ENCODE measurements around the gene MYO19.
"Not testable (repeated sequence)": the region's sequence is repeated elsewhere in the genome, so short reads cannot be mapped to it uniquely, and the experiment has no call there.

MYO19 gene

GRCh38 chr17:36512641-36513040, 22.0 kb downstream of the MYO19 start:
- no peak overlapping the region for H3K4me2 ChIP-seq
- H3K36me3 ChIP-seq: peaks cover 99% of the 10 kb centered on the region
- TF ChIP-seq Cebpa-rat (IDR thresholded peaks at IDR 0.05): no peak

GRCh38 chr17:36511216-36511615, 23.5 kb downstream of the MYO19 start:
- H3K36me3 ChIP-seq: peaks cover 100% of the 10 kb centered on the region
- no peak overlapping the region for H3K9ac ChIP-seq
- H4K20me1 ChIP-seq: peaks cover 13% of the 10 kb centered on the region; the same call in 1 of the 2 replicates
- H3K4me3 ChIP-seq: no peak overlapping the region
- no peak for TF ChIP-seq Cebpa-rat (IDR thresholded peaks at IDR 0.05)
- H3K4me2 ChIP-seq: no peak overlapping the region
- H3K9me3 ChIP-seq: no peaks in the 10 kb centered on the region
- H3K27ac ChIP-seq: no peak overlapping the region
- no peaks in the 10 kb centered on the region for H3K27me3 ChIP-seq
- no peaks in the 10 kb centered on the region for H3K4me1 ChIP-seq

More at GRCh38 chr17:36512641-36513040, 22.0 kb downstream of the MYO19 start:
- no peaks in the 10 kb centered on the region for H3K27me3 ChIP-seq
- peaks cover 10% of the 10 kb centered on the region; the same call in 1 of the 2 replicates for H4K20me1 ChIP-seq
- no peak overlapping the region for H3K27ac ChIP-seq
- no peak overlapping the region for H3K9ac ChIP-seq
- H3K4me1 ChIP-seq: no peaks in the 10 kb centered on the region
- H3K9me3 ChIP-seq: no peaks in the 10 kb centered on the region
- no peak overlapping the region for H3K4me3 ChIP-seq

GRCh38 chr17:36510636-36511035, 24.0 kb downstream of the MYO19 start:
- H4K20me1 ChIP-seq: peaks cover 8% of the 10 kb centered on the region; the same call in 1 of the 2 replicates
- H3K4me3 ChIP-seq: no peak overlapping the region
- no peak overlapping the region for H3K27ac ChIP-seq
- no peak overlapping the region for H3K9ac ChIP-seq
- H3K36me3 ChIP-seq: peaks cover 100% of the 10 kb centered on the region
- TF ChIP-seq Cebpa-rat (IDR thresholded peaks at IDR 0.05): no peak
- no peaks in the 10 kb centered on the region for H3K9me3 ChIP-seq
- H3K4me1 ChIP-seq: no peaks in the 10 kb centered on the region
- no peak overlapping the region for H3K4me2 ChIP-seq
- no peaks in the 10 kb centered on the region for H3K27me3 ChIP-seq

GRCh38 chr17:36509272-36509985, 25.2 kb downstream of the MYO19 start:
- no peak for TF ChIP-seq Cebpa-rat (IDR thresholded peaks at IDR 0.05)
- peaks cover 100% of the 10 kb centered on the region for H3K36me3 ChIP-seq
- no peak overlapping the region for H3K27ac ChIP-seq

GRCh38 chr17:36508439-36508838, 26.2 kb downstream of the MYO19 start:
- not testable (repeated sequence) for H3K9me3 ChIP-seq, H3K4me2 ChIP-seq
- H3K36me3 ChIP-seq: peaks cover 100% of the 10 kb centered on the region

More at GRCh38 chr17:36509272-36509985, 25.2 kb downstream of the MYO19 start:
- Histone ChIP-seq H3K9me3 (no peaks in the 10 kb centered on the region), H3K4me2 (no peak overlapping the region), H3K9ac (no peak overlapping the region), H3K4me3 (no peak overlapping the region), H3K27me3 (no peaks in the 10 kb centered on the region), H3K4me1 (no peaks in the 10 kb centered on the region), H4K20me1 (peaks cover 6% of the 10 kb centered on the region; the same call in 1 of the 2 replicates)

GRCh38 chr17:36507266-36507665, 27.4 kb downstream of the MYO19 start:
- H3K27me3 ChIP-seq: no peaks in the 10 kb centered on the region
- H3K36me3 ChIP-seq: peaks cover 100% of the 10 kb centered on the region
- 0 out of 2 replicates have a peak, but pooled peaks cover 6% of the 10 kb centered on the region for H4K20me1 ChIP-seq

More at GRCh38 chr17:36508439-36508838, 26.2 kb downstream of the MYO19 start:
- H4K20me1 ChIP-seq, H3K4me1 ChIP-seq, H3K27ac ChIP-seq, H3K9ac ChIP-seq, H3K27me3 ChIP-seq, H3K4me3 ChIP-seq: not testable (repeated sequence)

GRCh38 chr17:36506831-36507230, 27.8 kb downstream of the MYO19 start:
- H3K27ac ChIP-seq: no peak overlapping the region
- H3K9me3 ChIP-seq: no peaks in the 10 kb centered on the region
- no peaks in the 10 kb centered on the region for H3K27me3 ChIP-seq
- no peak for TF ChIP-seq Cebpa-rat (IDR thresholded peaks at IDR 0.05)
- peaks cover 100% of the 10 kb centered on the region for H3K36me3 ChIP-seq
- H3K4me2 ChIP-seq: no peak overlapping the region
- H3K4me1 ChIP-seq: no peaks in the 10 kb centered on the region
- no peak overlapping the region for H3K9ac ChIP-seq
- H4K20me1 ChIP-seq: 0 out of 2 replicates have a peak, but pooled peaks cover 6% of the 10 kb centered on the region
- H3K4me3 ChIP-seq: no peak overlapping the region

More at GRCh38 chr17:36507266-36507665, 27.4 kb downstream of the MYO19 start:
- Histone ChIP-seq H3K9me3 (no peaks in the 10 kb centered on the region), H3K4me3 (no peak overlapping the region), H3K9ac (no peak overlapping the region), H3K27ac (no peak overlapping the region), H3K4me2 (no peak overlapping the region), H3K4me1 (no peaks in the 10 kb centered on the region)
- TF ChIP-seq Cebpa-rat (IDR thresholded peaks at IDR 0.05): no peak

- H3K27me3 ChIP-seq: no peaks in the 10 kb centered on the region
- H3K27ac ChIP-seq: no peak overlapping the region
- no peak overlapping the region for H3K4me3 ChIP-seq
- 0 out of 2 replicates have a peak, but pooled peaks cover 6% of the 10 kb centered on the region for H4K20me1 ChIP-seq
- no peaks in the 10 kb centered on the region for H3K4me1 ChIP-seq
- no peaks in the 10 kb centered on the region for H3K9me3 ChIP-seq
- H3K36me3 ChIP-seq: peaks cover 100% of the 10 kb centered on the region
- H3K9ac ChIP-seq: no peak overlapping the region
- no peak for TF ChIP-seq Cebpa-rat (IDR thresholded peaks at IDR 0.05)
- H3K4me2 ChIP-seq: no peak overlapping the region
These were observed 28.3 kb downstream of the MYO19 start for GRCh38 chr17:36506249-36506826.

- H3K9ac ChIP-seq: no peak overlapping the region
- H3K4me2 ChIP-seq: no peak overlapping the region
- H4K20me1 ChIP-seq: 0 out of 2 replicates have a peak, but pooled peaks cover 6% of the 10 kb centered on the region
- TF ChIP-seq Cebpa-rat (IDR thresholded peaks at IDR 0.05): no peak
- no peaks in the 10 kb centered on the region for H3K9me3 ChIP-seq
- H3K4me1 ChIP-seq: no peaks in the 10 kb centered on the region
- no peak overlapping the region for H3K4me3 ChIP-seq
- H3K27me3 ChIP-seq: no peaks in the 10 kb centered on the region
- H3K36me3 ChIP-seq: peaks cover 100% of the 10 kb centered on the region
- H3K27ac ChIP-seq: no peak overlapping the region
These were observed 29.5 kb downstream of the MYO19 start for GRCh38 chr17:36505171-36505570.

GRCh38 chr17:36504156-36504545, 30.5 kb downstream of the MYO19 start:
- Histone ChIP-seq H3K4me2 (no peak overlapping the region), H3K9ac (no peak overlapping the region), H4K20me1 (0 out of 2 replicates have a peak, but pooled peaks cover 6% of the 10 kb centered on the region), H3K36me3 (peaks cover 100% of the 10 kb centered on the region), H3K4me3 (no peak overlapping the region), H3K9me3 (no peaks in the 10 kb centered on the region), H3K27ac (no peak overlapping the region), H3K4me1 (no peaks in the 10 kb centered on the region), H3K27me3 (no peaks in the 10 kb centered on the region)
- TF ChIP-seq Cebpa-rat (IDR thresholded peaks at IDR 0.05): no peak

Data from BLaER1 (cell line).